RCC 7860 (cell line): ENCODE results near the gene KCNJ16.
A peak's percentile ranks its signal among the peaks of the same experiment; 100 is the strongest.

Source experiments
- DNase-seq: peaks from one replicate; pipeline ENCODE4 v3.0.0-alpha.2; 2015; ENCODE audit warnings: low spot score
- FAIRE-seq: peaks from 2 replicates; lab custom pipeline; 2012; peaks lifted over from hg19 to GRCh38; lab: Jason Lieb, UNC

KCNJ16 gene

GRCh38 chr17:70067134-70067533 is 7.9 kb upstream of the KCNJ16 start:
- DNase-seq (no peak), FAIRE-seq (no peak)

DNA sequence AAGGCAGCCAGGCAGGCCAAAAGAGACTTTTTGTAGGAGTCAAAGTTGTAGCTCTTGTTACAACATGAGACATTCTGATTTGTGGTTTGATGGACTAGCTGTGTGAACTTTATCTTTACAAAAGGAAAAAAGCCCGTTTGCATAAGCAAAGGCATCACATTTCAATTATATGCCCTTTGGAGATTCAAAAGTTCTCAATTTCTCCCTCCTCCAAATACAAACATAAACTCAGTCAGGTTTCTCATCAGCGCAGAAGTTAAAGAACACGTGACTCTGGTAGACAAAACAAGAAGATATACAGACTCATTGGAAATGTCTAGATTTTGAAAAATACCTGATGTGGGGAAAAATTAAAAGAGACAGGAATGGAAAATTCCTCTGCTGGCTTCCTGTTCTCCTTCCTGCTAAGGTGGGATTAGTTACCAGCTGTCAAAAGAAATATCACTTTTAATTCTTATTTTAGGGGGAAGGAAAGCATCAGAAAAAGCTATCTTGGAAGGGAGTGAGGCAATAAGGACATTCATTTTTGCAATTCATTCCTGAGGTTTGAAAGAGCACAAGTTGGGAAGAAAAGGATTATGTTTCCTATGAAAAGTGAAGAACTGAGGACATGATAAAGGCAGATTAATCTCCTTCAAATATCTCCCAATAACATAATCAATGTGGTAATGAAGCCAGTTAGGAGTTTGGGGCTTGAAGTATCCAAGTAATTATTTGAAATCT is 4.6 kb upstream of the KCNJ16 start:
- FAIRE-seq (no peak), DNase-seq (no peak)

- no peak for FAIRE-seq
Observed at GRCh38 chr17:70071127-70071526, 3.9 kb upstream of the KCNJ16 start.

GRCh38 chr17:70071620-70072019 is 3.4 kb upstream of the KCNJ16 start:
- FAIRE-seq, result no peak

More at GRCh38 chr17:70071127-70071526, 3.9 kb upstream of the KCNJ16 start:
- no peak for DNase-seq

DNA sequence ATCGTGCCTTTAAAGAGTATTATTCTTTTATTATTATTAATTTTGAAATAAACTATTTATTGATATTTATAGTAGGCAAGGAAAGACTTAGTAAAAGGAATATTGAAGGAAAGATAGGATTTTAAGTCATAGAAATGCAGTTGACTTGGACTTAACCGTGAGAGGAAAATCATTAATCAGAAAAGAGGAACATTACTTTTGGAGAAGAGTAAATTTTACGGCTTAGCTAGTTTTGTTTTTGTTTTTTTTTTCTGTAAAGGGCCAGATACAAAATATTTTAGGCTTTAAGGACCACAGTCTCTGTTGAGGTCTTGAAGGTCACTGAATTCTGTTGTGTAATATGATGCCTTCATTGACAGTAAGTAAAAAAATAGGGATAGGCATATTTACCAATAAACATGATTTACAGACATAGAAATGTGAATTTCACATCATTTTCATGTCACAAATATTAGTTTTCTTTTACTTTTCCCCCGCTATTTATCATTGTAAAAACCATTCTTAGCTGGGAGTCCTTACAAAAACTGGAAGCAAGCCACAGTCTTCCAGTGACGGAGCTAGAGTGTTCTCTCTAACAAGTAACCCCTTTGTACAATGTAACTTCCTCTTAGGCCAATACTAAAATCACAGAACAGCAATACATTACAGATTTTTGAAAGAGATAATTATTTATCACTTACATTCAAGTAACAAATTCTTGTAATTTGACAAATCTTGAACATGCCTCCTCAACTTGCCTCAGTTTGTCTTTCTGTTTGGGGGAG is 2.3 kb upstream of the KCNJ16 start:
- DNase-seq, result no peak
- FAIRE-seq, result peak; percentile 54

More at GRCh38 chr17:70071620-70072019, 3.4 kb upstream of the KCNJ16 start:
- no peak for DNase-seq

GRCh38 chr17:70073310-70073709 is 1.7 kb upstream of the KCNJ16 start:
- DNase-seq (no peak), FAIRE-seq (no peak)

GRCh38 chr17:70073799-70074198 is 1.2 kb upstream of the KCNJ16 start:
- DNase-seq (no peak), FAIRE-seq (no peak)

DNA sequence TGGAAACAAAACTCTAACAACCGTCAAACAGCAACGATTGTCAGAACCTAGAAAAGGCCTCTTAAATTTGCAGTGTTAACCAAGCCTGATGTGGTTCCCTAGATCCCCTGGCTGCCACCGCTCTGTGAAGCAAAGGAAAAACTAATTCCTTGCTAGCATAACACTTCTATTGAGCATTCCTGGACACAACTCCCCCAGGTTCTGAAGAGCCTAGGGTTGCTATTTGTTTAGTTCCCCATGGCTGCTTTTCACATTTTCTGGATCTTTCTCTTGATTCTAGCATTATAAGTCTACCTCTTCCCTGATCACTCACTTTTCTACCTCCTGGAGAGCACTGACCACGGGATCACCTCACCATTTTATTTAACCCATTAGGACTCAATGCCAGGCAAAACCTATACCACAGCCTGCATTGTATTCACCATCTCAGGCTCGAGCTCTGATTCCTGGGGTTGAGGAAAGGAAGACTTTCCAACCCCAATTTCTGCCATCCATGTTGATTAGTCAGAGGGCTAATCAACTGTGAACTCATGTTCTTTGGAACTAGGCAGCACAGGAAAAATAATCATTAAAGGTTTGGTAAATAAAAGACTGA is 692 bp upstream of the KCNJ16 start:
- FAIRE-seq, result no peak
- peak; percentile 92 for DNase-seq

GRCh38 chr17:70076189-70076588 is 1.2 kb downstream of the KCNJ16 start:
- FAIRE-seq, result peak; percentile 81
- DNase-seq, result no peak

GRCh38 chr17:70076831-70077230 is 1.8 kb downstream of the KCNJ16 start:
- FAIRE-seq, result no peak

GRCh38 chr17:70078549-70078948 is 3.5 kb downstream of the KCNJ16 start:
- FAIRE-seq (peak; percentile 60), DNase-seq (no peak)

More at GRCh38 chr17:70076831-70077230, 1.8 kb downstream of the KCNJ16 start:
- peak; percentile 24 for DNase-seq

GRCh38 chr17:70078994-70079531 is 4.0 kb downstream of the KCNJ16 start:
- no peak for DNase-seq
- FAIRE-seq, result no peak

- DNase-seq (no peak), FAIRE-seq (peak; percentile 21)
Observed at GRCh38 chr17:70080541-70081347, 5.7 kb downstream of the KCNJ16 start.

GRCh38 chr17:70081885-70082284 is 6.9 kb downstream of the KCNJ16 start:
- DNase-seq (no peak), FAIRE-seq (no peak)

- FAIRE-seq, result no peak
- no peak for DNase-seq
Observed at GRCh38 chr17:70084476-70084875, 9.5 kb downstream of the KCNJ16 start.

- DNase-seq (no peak), FAIRE-seq (no peak)
Observed at GRCh38 chr17:70086516-70086915, 11.5 kb downstream of the KCNJ16 start.

- FAIRE-seq, result peak; percentile 70
Observed at GRCh38 chr17:70089513-70090148, 14.6 kb downstream of the KCNJ16 start.

GRCh38 chr17:70091005-70091568 is 16.1 kb downstream of the KCNJ16 start:
- DNase-seq (no peak), FAIRE-seq (no peak)

More at GRCh38 chr17:70089513-70090148, 14.6 kb downstream of the KCNJ16 start:
- peak; percentile 8 for DNase-seq

DNA sequence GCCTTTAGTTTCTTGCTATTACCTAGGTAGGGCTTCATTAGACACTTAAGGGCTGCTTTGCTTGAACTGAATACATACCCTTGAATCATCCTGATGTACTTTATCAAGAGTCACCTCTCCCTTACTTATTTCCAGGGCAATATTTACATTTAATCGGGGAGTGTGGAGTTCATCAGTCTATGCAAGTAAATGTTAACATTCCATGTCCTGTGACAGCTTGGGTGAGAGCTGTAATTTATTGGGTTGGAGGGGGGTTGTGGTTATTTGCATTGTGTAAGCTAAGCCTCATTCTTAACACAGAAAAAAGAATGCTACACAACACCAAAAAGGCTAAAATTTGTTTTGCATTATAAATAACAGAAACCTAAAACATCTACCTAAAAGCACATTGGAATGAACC is 16.7 kb downstream of the KCNJ16 start:
- no peak for DNase-seq
- FAIRE-seq, result no peak

DNA sequence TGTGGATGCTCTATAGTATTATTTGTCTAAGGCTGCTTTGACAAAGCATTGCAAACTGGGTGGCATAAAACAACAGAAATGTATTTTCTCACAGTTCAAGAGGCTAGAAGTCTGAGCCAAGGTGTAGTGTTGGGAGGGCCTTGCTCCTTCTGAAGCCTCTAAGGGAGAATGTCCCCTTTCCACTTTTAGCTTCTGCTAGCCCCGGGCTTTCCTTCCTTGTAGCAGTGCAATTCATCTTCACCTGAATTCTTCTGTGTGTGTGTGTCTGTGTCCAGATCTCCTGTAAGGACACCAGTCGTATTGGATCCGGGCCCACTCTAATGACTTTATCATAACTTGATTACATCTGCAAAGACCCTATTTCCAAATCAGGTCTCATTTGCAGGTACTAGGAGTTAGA is 18.1 kb downstream of the KCNJ16 start:
- DNase-seq (no peak), FAIRE-seq (no peak)
